ENCODE measurements around the gene SLC27A3. TPM values are rescaled to one million over a fixed set of nuclear protein-coding genes. Genes with fewer than 3 reads are reported as not detected.

Gene SLC27A3
- total and polyA plus RNA-seq, 10 of the 15 experiments (the other 5 are each of a cell fraction or from before 2014, with no cell fraction given): 2.6 to 18.1 (median 8.3) TPM

GRCh38 chr1:153742411-153743142 lies 32.6 kb upstream of the SLC27A3 start (continued):
- TF ChIP-seq BCL11A (IDR thresholded peaks at IDR 0.05; ENCODE audit: low read depth, low read length) (peak; percentile 41; the same call in 1 of the 2 replicates), SIX5 (IDR thresholded peaks at IDR 0.05; ENCODE audit: low read depth, low read length, severe bottlenecking) (no peak), ZBED1 (IDR thresholded peaks at IDR 0.05; ENCODE audit: borderline replicate concordance) (peak; percentile 66; the same call in 1 of the 2 replicates)

- intact Hi-C loops (cut with micrococcal nuclease; ENCODE audit: unreplicated experiment): loop anchor here (5.0 kb wide), 2 partner anchors 178 to 233 kb away; partner anchors contain the start of gene S100A2
- H3K79me2 ChIP-seq (ENCODE audit: control insufficient read depth, insufficient read depth, low read length): no peaks in the 10 kb centered on the region; the same call in none of the 2 replicates
- ChIA-PET CTCF (interaction anchor here (0.7 to 6.2 kb wide), 5 partner anchors 14 to 69 kb away, joined by 3 to 63 read pairs (median 5); partner anchors contain the start of genes INTS3 and NPR1), RAD21 (ENCODE audit: unreplicated experiment) (interaction anchor here (0.6 to 6.6 kb wide), 4 partner anchors 9 to 64 kb away, joined by 3 to 139 read pairs (median 4); partner anchors contain the start of gene INTS3), POLR2A (interaction anchor here (0.6 to 6.0 kb wide), 3 partner anchors 15 to 169 kb away, joined by 4 to 184 read pairs (median 5); partner anchors contain the start of gene INTS3), SMC1A (ENCODE audit: uncharacterized antibody, unreplicated experiment) (interaction anchor here (0.7 to 6.1 kb wide), 6 partner anchors 14 to 235 kb away, joined by 3 to 144 read pairs (median 4); partner anchors contain the start of gene INTS3)
- WGBS (ENCODE audit: insufficient coverage, insufficient replicate concordance, low lambda C conversion rate, missing lambda C conversion rate): 88% methylated on average over 2 of the region's 2 CpGs
- H3K27ac ChIP-seq (ENCODE audit: control insufficient read depth, insufficient read depth): no peak overlapping the region
- no peak overlapping the region for H3K4me3 ChIP-seq
- DNase-seq (ENCODE audit: low read depth, low spot score): no peak
- no peak for FAIRE-seq
- no peaks in the 10 kb centered on the region for H4K20me1 ChIP-seq (ENCODE audit: control insufficient read depth, insufficient read depth)
- no peaks in the 10 kb centered on the region for H3K27me3 ChIP-seq (replicated peaks in 1 of 2; ENCODE audit: control insufficient read depth in 2 of 2, insufficient read depth in 2 of 2, low read length in 1 of 2)
- H3K9me3 ChIP-seq (replicated peaks; ENCODE audit: control insufficient read depth, insufficient read depth, low read length): no peaks in the 10 kb centered on the region
- BruUV-seq (replicated peaks): no TSS peak
- H3K36me3 ChIP-seq (ENCODE audit: control insufficient read depth in 2 of 2, insufficient read depth in 2 of 2, low read length in 1 of 2): peaks cover 6 to 42% of the 10 kb centered on the region in 2 experiments
- in situ Hi-C loops (cut with MboI): loop anchor here (5.0 kb wide), 1 partner anchor 68 kb away; the partner anchor contains the start of gene NPR1
- no peak overlapping the region for H3K9ac ChIP-seq (ENCODE audit: control insufficient read depth, insufficient read depth, low read length)
- H2AFZ ChIP-seq (ENCODE audit: control insufficient read depth, low read depth, low read length): no peak overlapping the region
- ATAC-seq: no peak
- H3K4me1 ChIP-seq (ENCODE audit: control insufficient read depth, insufficient read depth, low read length): peaks cover 32% of the 10 kb centered on the region
- no peak overlapping the region for H3K4me2 ChIP-seq (ENCODE audit: control insufficient read depth, insufficient read depth)
- TF ChIP-seq LARP7 (IDR thresholded peaks at IDR 0.05) (no peak), PKNOX1 (IDR thresholded peaks at IDR 0.05) (no peak), SMARCA5 (IDR thresholded peaks at IDR 0.05) (no peak), SREBF2 (IDR thresholded peaks at IDR 0.05; ENCODE audit: low read length) (no peak), ZBED1 (IDR thresholded peaks at IDR 0.05; ENCODE audit: borderline replicate concordance) (no peak), CUX1 (IDR thresholded peaks at IDR 0.05; ENCODE audit: insufficient replicate concordance, low read depth, low read length) (no peak), PAX5 (IDR thresholded peaks at IDR 0.05; ENCODE audit: borderline replicate concordance, low read depth, low read length) (no peak), WRNIP1 (IDR thresholded peaks at IDR 0.05; ENCODE audit: borderline replicate concordance, low read depth, low read length) (no peak), SIN3A (IDR thresholded peaks at IDR 0.05; ENCODE audit: low read depth, low read length) (no peak), RBBP5 (conservative IDR thresholded peaks at IDR 0.05) (no peak), FOXK2 (IDR thresholded peaks at IDR 0.05) (no peak), EED (IDR thresholded peaks at IDR 0.05; ENCODE audit: low read depth) (no peak), HCFC1 (IDR thresholded peaks at IDR 0.05; ENCODE audit: low read length) (no peak), USF2 (IDR thresholded peaks at IDR 0.05; ENCODE audit: borderline replicate concordance, low read depth, low read length) (no peak)
Observed at GRCh38 chr1:153745417-153745816, 29.8 kb upstream of the SLC27A3 start.

All from GM12878 (cell line).